Measurements from ENCODE around the gene NFXL1. TPM values are rescaled to one million over a fixed set of nuclear protein-coding genes. Genes with fewer than 3 reads are reported as not detected.

The NFXL1 gene
- total RNA-seq, 1 donor from 2014 or later, result 13.0 TPM

GRCh38 chr4:47809654-47810203 is 104.7 kb downstream of the NFXL1 start:
- Mint-ChIP-seq H3K9me3 (ENCODE audit: unreplicated experiment) (no peaks in the 10 kb centered on the region), H3K4me3 (ENCODE audit: unreplicated experiment) (no peak overlapping the region), H3K27me3 (ENCODE audit: low read depth, unreplicated experiment) (no peaks in the 10 kb centered on the region), H3K27ac (ENCODE audit: unreplicated experiment) (no peak overlapping the region), H3K36me3 (ENCODE audit: low read depth, unreplicated experiment) (no peaks in the 10 kb centered on the region), H3K4me1 (ENCODE audit: low read depth, unreplicated experiment) (no peaks in the 10 kb centered on the region)
- no peak overlapping the region for H3K9ac ChIP-seq (ENCODE audit: low read length)
- H3K27ac ChIP-seq (ENCODE audit: low read depth, low read length), result no peak overlapping the region
- no peaks in the 10 kb centered on the region for H3K79me2 ChIP-seq (ENCODE audit: insufficient read depth, low read length)
- no peak for TF ChIP-seq EZH2 (IDR thresholded peaks at IDR 0.05; ENCODE audit: insufficient read depth, low read length)
- no peaks in the 10 kb centered on the region for H3K36me3 ChIP-seq (ENCODE audit: insufficient read depth, low read length)
- no peaks in the 10 kb centered on the region for H4K20me1 ChIP-seq (ENCODE audit: insufficient read depth, low read length)
- H3K4me2 ChIP-seq (ENCODE audit: low read length), result no peak overlapping the region
- H2AFZ ChIP-seq (ENCODE audit: low read depth, low read length), result no peak overlapping the region
- H3K27me3 ChIP-seq (ENCODE audit: insufficient read depth, low read length), result no peaks in the 10 kb centered on the region
- H3K4me1 ChIP-seq (ENCODE audit: insufficient read depth, low read length), result no peaks in the 10 kb centered on the region
- no peaks in the 10 kb centered on the region for H3K9me3 ChIP-seq (ENCODE audit: insufficient read depth, low read depth, low read length)
- DNase-seq (ENCODE audit: low read depth) (no peak), FAIRE-seq (no peak)
- H3K4me3 ChIP-seq (ENCODE audit: insufficient read depth, low read depth, low read length), result no peak overlapping the region

- H3K27me3 ChIP-seq (ENCODE audit: insufficient read depth, low read length), result no peaks in the 10 kb centered on the region
- no peak overlapping the region for H3K9ac ChIP-seq (ENCODE audit: low read length)
- H3K27me3 Mint-ChIP-seq (ENCODE audit: low read depth, unreplicated experiment), result no peaks in the 10 kb centered on the region
- no peak overlapping the region for H3K27ac ChIP-seq (ENCODE audit: low read depth, low read length)
- no peak for FAIRE-seq
- peaks cover 1% of the 10 kb centered on the region for H3K9me3 Mint-ChIP-seq (ENCODE audit: unreplicated experiment)
- no peaks in the 10 kb centered on the region for H3K9me3 ChIP-seq (ENCODE audit: insufficient read depth, low read depth, low read length)
- H3K4me2 ChIP-seq (ENCODE audit: low read length), result no peak overlapping the region
- no peak for DNase-seq (ENCODE audit: low read depth)
- H3K4me3 ChIP-seq (ENCODE audit: insufficient read depth, low read depth, low read length), result no peak overlapping the region
- no peaks in the 10 kb centered on the region for H3K36me3 ChIP-seq (ENCODE audit: insufficient read depth, low read length)
- TF ChIP-seq EZH2 (IDR thresholded peaks at IDR 0.05; ENCODE audit: insufficient read depth, low read length), result no peak
- H3K4me1 ChIP-seq (ENCODE audit: insufficient read depth, low read length), result no peaks in the 10 kb centered on the region
- H3K4me1 Mint-ChIP-seq (ENCODE audit: low read depth, unreplicated experiment), result no peaks in the 10 kb centered on the region
- H3K4me3 Mint-ChIP-seq (ENCODE audit: unreplicated experiment), result no peak overlapping the region
- H3K27ac Mint-ChIP-seq (ENCODE audit: unreplicated experiment), result no peak overlapping the region
- no peaks in the 10 kb centered on the region for H3K36me3 Mint-ChIP-seq (ENCODE audit: low read depth, unreplicated experiment)
- no peak overlapping the region for H2AFZ ChIP-seq (ENCODE audit: low read depth, low read length)
- no peaks in the 10 kb centered on the region for H3K79me2 ChIP-seq (ENCODE audit: insufficient read depth, low read length)
- H4K20me1 ChIP-seq (ENCODE audit: insufficient read depth, low read length), result no peaks in the 10 kb centered on the region
Observed at GRCh38 chr4:47804598-47804997, 109.8 kb downstream of the NFXL1 start.

- Histone ChIP-seq H3K27me3 (ENCODE audit: insufficient read depth, low read length) (no peaks in the 10 kb centered on the region), H3K27ac (ENCODE audit: low read depth, low read length) (no peak overlapping the region), H3K9ac (ENCODE audit: low read length) (no peak overlapping the region), H3K4me3 (ENCODE audit: insufficient read depth, low read depth, low read length) (no peak overlapping the region), H4K20me1 (ENCODE audit: insufficient read depth, low read length) (no peaks in the 10 kb centered on the region), H3K4me2 (ENCODE audit: low read length) (no peak overlapping the region), H3K9me3 (ENCODE audit: insufficient read depth, low read depth, low read length) (no peaks in the 10 kb centered on the region), H3K79me2 (ENCODE audit: insufficient read depth, low read length) (no peaks in the 10 kb centered on the region), H3K4me1 (ENCODE audit: insufficient read depth, low read length) (no peaks in the 10 kb centered on the region), H3K36me3 (ENCODE audit: insufficient read depth, low read length) (no peaks in the 10 kb centered on the region), H2AFZ (ENCODE audit: low read depth, low read length) (no peak overlapping the region)
- no peak for FAIRE-seq
- Mint-ChIP-seq H3K27ac (ENCODE audit: unreplicated experiment) (no peak overlapping the region), H3K4me1 (ENCODE audit: low read depth, unreplicated experiment) (no peaks in the 10 kb centered on the region), H3K36me3 (ENCODE audit: low read depth, unreplicated experiment) (no peaks in the 10 kb centered on the region), H3K27me3 (ENCODE audit: low read depth, unreplicated experiment) (no peaks in the 10 kb centered on the region), H3K9me3 (ENCODE audit: unreplicated experiment) (peaks cover 1% of the 10 kb centered on the region), H3K4me3 (ENCODE audit: unreplicated experiment) (no peak overlapping the region)
- no peak for DNase-seq (ENCODE audit: low read depth)
- TF ChIP-seq EZH2 (IDR thresholded peaks at IDR 0.05; ENCODE audit: insufficient read depth, low read length) (no peak), CTCF (IDR thresholded peaks at IDR 0.05; ENCODE audit: insufficient read depth, low read depth, low read length) (no peak)
Observed at GRCh38 chr4:47801481-47802002, 112.8 kb downstream of the NFXL1 start.
